HG02852 (cell line): ENCODE measurements around the gene RHEX.
"Not testable (repeated sequence)": the region's sequence is repeated elsewhere in the genome, so short reads cannot be mapped to it uniquely, and the experiment has no call there.

Experiments used
- ATAC-seq: cut with Tn5 transposase; IDR thresholded peaks from one replicate; pipeline ENCODE4 v1.9.1; 2021; ENCODE audit warnings: mild to moderate bottlenecking, moderate library complexity; ENCODE audit not compliant: unreplicated experiment

Gene RHEX, protein sequence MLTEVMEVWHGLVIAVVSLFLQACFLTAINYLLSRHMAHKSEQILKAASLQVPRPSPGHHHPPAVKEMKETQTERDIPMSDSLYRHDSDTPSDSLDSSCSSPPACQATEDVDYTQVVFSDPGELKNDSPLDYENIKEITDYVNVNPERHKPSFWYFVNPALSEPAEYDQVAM

GRCh38 chr1:206052919-206053610 is at the start of gene RHEX:
TSS of gene RHEX (plus strand) at chr1:206053173. CDS start at chr1:206097829, 44,656 bp downstream.
- ATAC-seq = not testable (repeated sequence)

GRCh38 chr1:206003854-206004800 is 48.8 kb upstream of the RHEX start:
- ATAC-seq = no peak

DNA sequence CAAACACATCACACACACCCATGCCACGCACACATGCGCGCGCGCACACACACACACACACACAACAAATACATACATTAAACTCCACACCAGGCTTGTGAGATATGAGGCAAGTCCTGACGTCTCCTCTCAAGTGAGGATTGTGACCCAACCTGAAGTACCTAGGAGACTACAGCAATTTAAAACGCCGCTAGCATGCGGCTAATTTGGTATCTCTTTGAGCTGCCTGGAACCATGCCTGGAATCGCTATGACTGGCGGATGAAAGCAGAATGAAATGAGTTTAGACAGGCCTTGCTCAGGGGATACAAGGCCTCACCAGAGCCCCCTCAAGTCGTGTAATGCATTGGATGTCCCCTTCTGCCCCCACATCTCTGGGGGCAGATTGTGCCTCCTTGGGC is 48.1 kb upstream of the RHEX start:
- no peak for ATAC-seq

DNA sequence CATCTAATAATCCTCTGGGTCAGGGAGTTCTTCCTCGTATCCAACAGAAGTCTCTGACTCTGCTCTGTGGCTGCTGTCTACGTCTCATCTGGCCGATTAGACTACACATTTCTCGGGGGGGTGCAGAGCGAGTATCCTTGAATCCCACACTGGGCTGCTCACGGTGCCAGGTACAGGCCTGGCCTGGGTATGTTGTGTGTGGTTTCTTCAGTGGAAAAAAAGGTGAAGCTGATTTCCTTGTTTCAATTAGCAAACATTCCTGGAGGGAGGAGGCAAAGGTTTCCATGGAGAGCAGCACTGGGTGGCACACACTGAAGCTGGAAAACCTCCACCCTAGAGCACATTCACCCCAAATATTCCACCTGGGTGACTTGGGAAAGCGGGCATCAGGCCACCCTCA is 47.7 kb upstream of the RHEX start:
- no peak for ATAC-seq

- ATAC-seq = no peak
These were observed 47.2 kb upstream of the RHEX start for GRCh38 chr1:206005778-206006180.

DNA sequence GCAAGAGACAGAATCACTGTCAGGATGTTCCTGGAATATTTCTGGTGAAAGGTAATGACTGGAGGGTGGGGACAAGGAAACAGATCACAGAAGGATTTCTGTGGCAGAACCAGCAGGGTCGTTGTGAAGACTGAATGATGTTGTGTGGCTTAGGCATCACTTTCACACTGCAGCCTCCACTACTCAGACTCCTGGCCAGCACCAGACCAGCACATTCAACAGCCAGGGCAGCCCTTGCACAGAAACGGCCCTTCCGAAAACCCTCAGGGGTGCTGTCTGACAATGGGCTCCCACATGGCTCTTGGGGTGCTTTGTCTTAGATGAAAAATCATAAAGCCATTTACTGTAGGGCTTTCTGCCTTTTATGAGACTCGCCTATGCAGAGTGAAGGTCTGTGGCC is 46.0 kb upstream of the RHEX start:
- no peak for ATAC-seq

- ATAC-seq = no peak
These were observed 42.9 kb upstream of the RHEX start for GRCh38 chr1:206010060-206010459.

- no peak for ATAC-seq
These were observed 41.9 kb upstream of the RHEX start for GRCh38 chr1:206011057-206011456.

- peak; percentile 92 for ATAC-seq
These were observed 40.7 kb upstream of the RHEX start for GRCh38 chr1:206012086-206012859.

DNA sequence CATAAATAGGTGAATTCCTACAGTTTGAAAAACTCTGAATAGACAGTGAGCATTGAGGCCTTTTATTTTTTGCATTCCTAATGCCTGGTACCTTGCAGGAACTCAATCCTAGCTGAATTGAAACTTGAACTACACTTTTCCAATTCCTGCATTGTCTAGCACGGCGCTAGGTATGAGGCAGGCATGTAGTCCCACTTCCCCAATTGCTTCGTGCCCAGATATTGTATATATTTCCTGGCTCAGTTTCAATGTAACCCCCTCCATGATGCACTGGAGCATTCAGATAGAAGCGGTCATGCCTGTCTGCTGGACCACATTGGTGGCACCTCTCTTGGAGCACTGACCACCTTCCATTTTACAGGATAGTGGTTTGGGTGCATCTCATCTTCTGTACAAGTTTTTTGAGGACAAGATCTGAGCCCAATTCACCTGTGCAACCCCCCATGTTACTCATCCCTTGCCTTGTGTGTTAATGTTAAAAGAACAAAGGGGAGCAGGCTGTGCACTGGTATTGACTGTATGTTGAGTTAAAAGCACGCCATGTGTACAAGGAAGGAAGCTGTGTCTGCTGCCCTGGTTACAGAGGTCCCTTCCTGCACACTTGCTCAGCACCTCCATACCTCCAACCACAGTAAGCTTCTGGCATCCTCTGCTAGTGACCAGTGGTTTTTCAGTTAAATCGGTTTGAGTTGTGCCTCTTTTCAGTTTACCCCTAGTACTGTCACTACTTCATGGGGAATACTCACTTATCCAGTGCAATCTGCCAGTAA is 39.8 kb upstream of the RHEX start:
- ATAC-seq = no peak

GRCh38 chr1:206014601-206015000 is 38.4 kb upstream of the RHEX start:
- no peak for ATAC-seq

DNA sequence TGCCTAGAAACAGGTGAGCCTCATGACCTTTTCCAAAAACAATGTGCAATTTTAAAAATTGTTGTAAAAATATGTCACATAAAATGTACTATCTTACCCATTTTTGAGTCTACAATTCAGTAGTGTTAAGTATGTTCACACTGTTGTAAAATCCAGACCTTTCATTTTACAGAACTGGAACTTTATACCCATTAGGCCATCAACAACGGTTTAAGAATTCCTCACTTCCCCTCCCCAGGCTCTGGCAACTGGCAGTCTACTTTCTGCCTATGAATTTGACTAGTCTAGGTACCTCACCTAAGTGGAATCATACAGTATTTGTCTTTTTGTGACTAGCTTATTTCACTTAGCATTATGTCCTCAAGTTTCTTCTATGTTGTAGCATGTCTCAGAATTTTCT is 37.9 kb upstream of the RHEX start:
- no peak for ATAC-seq

DNA sequence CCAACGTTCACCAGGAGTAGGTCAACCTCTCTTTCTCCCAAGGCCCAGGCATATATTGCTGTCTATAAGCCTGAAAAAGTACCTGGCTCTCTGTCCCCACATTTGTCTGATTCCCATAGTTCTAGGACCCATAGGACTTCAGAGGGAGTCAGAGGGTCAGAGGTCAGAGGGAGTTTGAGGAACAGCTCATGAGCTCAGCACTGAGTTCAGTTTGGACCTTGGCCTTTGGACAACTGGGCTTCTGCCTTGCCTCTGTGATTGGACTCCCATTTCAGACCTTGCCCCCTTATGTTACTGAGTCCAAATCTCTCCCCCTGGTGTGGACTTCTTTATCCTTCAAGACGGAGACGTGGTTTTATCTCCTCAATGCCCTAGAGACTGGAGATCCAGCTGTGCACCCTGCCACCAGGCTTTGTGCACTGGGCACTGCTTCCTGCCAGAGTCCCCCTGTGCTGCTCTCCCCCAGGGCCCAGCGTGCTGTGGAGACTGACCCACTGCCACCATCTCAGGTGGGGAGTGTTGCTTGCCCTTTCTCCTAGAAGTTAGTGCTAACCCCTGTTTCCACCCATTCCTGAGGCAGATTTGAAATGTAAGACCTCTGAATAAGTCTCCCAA is 32.5 kb upstream of the RHEX start:
- ATAC-seq = no peak

GRCh38 chr1:206021008-206021625 is 31.9 kb upstream of the RHEX start:
- ATAC-seq = no peak

DNA sequence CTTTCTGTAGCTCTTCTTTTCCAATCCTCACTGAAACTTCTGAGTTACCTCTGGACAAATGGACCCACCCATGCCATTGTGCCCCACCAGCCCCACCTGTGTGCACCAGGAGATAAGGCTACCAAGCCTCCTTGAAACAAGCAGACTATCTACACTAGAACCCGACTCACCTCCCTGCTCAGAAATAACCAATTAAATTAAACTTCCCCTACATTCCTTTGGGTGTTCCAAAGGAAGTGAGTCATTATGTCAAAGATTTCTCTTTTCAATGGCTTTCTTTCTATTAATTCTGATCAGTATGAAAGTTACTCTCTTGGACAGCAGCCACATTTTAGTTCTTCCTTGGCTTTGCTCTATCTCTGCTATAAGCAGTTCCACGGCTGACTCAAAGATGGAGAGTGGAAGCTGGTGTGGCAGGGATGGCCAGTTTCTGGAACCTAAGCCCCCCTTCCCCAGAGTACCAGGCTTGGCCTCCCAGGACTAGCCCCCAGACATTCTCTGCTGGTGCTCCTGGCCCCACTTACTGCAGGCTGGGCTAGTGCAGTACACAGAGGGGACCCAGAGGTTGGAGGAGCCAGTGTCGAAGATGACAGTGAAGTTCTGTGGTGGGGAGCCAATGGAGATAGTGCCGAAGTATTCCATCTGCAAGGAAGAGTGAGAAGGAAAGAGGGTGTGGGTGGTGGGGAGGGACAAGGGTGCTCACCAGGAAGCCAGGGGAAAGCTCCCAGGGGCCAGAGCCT is 31.2 kb upstream of the RHEX start:
- no peak for ATAC-seq

DNA sequence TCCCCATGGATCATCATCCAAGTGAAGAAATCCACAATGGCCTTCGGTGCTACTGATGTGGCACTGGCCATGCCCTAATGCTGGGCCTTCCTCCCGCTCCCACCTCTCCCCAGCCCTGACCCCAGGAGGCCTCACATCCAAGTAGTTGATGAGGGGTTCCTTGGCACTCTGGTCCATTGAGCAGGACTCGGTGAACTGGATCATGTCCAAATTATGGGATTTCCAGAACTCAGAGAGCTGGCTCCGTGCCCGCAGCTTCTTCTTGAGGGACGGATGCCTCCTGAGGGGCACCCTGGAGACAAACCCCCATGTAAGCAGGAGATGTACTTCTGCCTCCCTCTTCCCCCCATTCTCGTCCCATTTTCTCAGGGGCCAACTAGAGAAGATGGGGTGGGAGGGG is 30.2 kb upstream of the RHEX start:
- no peak for ATAC-seq

GRCh38 chr1:206023695-206024094 is 29.3 kb upstream of the RHEX start, which contains the start of gene CTSE:
TSS of gene CTSE (minus strand) at chr1:206023895. CDS start at chr1:206023791, 104 bp downstream.
- ATAC-seq = no peak

- ATAC-seq = no peak
These were observed 27.6 kb upstream of the RHEX start for GRCh38 chr1:206025283-206025820.
